GM12865 (cell line): Measurements from ENCODE around the gene KCNIP4.

ENCODE experiments used
- DNase-seq: peaks from one replicate; pipeline ENCODE4 v3.0.0; 2010; ENCODE audit warnings: low read depth
- H3K4me3 ChIP-seq: 2 replicates; pipeline ENCODE4 v1.5.1; 2011; ENCODE audit warnings: mild to moderate bottlenecking, low read depth, low read length, control low read depth
- CTCF ChIP-seq: IDR thresholded peaks from 2 replicates; pipeline ENCODE4 v1.5.1; 2011; ENCODE audit warnings: low read length, control low read depth, low read depth, inconsistent platforms; ENCODE audit not compliant: insufficient read depth; ENCODE audit errors: missing control alignments

Gene KCNIP4

GRCh38 chr4:21034728-21035127 is 913.8 kb downstream of the KCNIP4 start:
- no peak for DNase-seq
- H3K4me3 ChIP-seq, result no peak overlapping the region
- no peak for TF ChIP-seq CTCF

GRCh38 chr4:21032089-21032645 is 916.4 kb downstream of the KCNIP4 start:
- TF ChIP-seq CTCF, result no peak

GRCh38 chr4:21018817-21019216 is 929.8 kb downstream of the KCNIP4 start:
- no peak for TF ChIP-seq CTCF
- no peak overlapping the region for H3K4me3 ChIP-seq
- no peak for DNase-seq

More at GRCh38 chr4:21032089-21032645, 916.4 kb downstream of the KCNIP4 start:
- no peak for DNase-seq
- H3K4me3 ChIP-seq, result no peak overlapping the region

GRCh38 chr4:21013501-21013900 is 935.1 kb downstream of the KCNIP4 start:
- no peak overlapping the region for H3K4me3 ChIP-seq
- no peak for TF ChIP-seq CTCF
- DNase-seq, result no peak

- DNase-seq, result no peak
- H3K4me3 ChIP-seq, result no peak overlapping the region
- TF ChIP-seq CTCF, result no peak
Measured at GRCh38 chr4:21012851-21013331, 935.7 kb downstream of the KCNIP4 start.

- no peak for DNase-seq
- no peak overlapping the region for H3K4me3 ChIP-seq
- no peak for TF ChIP-seq CTCF
Measured at GRCh38 chr4:21011106-21011505, 937.5 kb downstream of the KCNIP4 start.

GRCh38 chr4:21009956-21010355 is 938.6 kb downstream of the KCNIP4 start:
- no peak overlapping the region for H3K4me3 ChIP-seq
- DNase-seq, result no peak
- no peak for TF ChIP-seq CTCF
